IMR-90 (cell line): ENCODE results near the gene GABBR1. TPM values are rescaled to one million over a fixed set of nuclear protein-coding genes. Genes with fewer than 3 reads are reported as not detected.

ENCODE experiments used
- ATAC-seq: fragments of 200-7000 bp; cut with Tn5 transposase; 2 replicates; pipeline ENCODE4 v1.9.1; 2020; ENCODE audit warnings: low read depth, mild to moderate bottlenecking, moderate library complexity
- BruUV-seq: library from RNA; stranded (reverse); fragments of 400-500 nt; replicated peaks from 2 replicates; lab custom pipeline; 2021; lab: Mats Ljungman, UMichigan
- CTCF ChIA-PET: fragments of 300-600 bp; formaldehyde crosslinking; extraction: SDS; loops from one replicate; lab custom pipeline; 2021; ENCODE audit warnings: antibody characterized with exemption; lab: Yijun Ruan, JAX
- POLR2A ChIA-PET: fragments of 300-600 bp; sonication (Branson Sonifier 250); formaldehyde crosslinking; loops from one replicate; lab custom pipeline; 2022; ENCODE audit warnings: antibody characterized with exemption; ENCODE audit not compliant: unreplicated experiment; lab: Charles Lee
- DNase-seq: peaks from one replicate; pipeline ENCODE4 v3.0.0; 2013
- H2AFZ ChIP-seq: replicated peaks from 2 replicates; pipeline ENCODE3; 2013; ENCODE audit warnings: low read length, mild to moderate bottlenecking; ENCODE audit not compliant: poor library complexity
- H2AK5ac ChIP-seq: 2 replicates; pipeline ENCODE4 v1.6.1; 2013; ENCODE audit warnings: low read depth, low read length, inconsistent platforms
- H2AK9ac ChIP-seq: replicated peaks from 2 replicates; pipeline ENCODE3; 2013; ENCODE audit warnings: mild to moderate bottlenecking, low read depth, low read length, moderate library complexity; ENCODE audit not compliant: poor library complexity
- H2BK120ac ChIP-seq: 2 replicates; pipeline ENCODE4 v1.6.1; 2013; ENCODE audit warnings: low read depth, low read length, inconsistent platforms
- H2BK15ac ChIP-seq: 3 replicates; pipeline ENCODE4 v1.6.1; 2013; ENCODE audit warnings: low read depth, low read length, inconsistent platforms
- H2BK20ac ChIP-seq: 2 replicates; pipeline ENCODE4 v1.6.1; 2013; ENCODE audit warnings: low read depth, mild to moderate bottlenecking, inconsistent platforms, low read length, moderate library complexity
- H2BK5ac ChIP-seq: 2 replicates; pipeline ENCODE4 v1.6.1; 2013; ENCODE audit warnings: mild to moderate bottlenecking, low read depth, low read length, inconsistent platforms; ENCODE audit not compliant: poor library complexity, severe bottlenecking
- H3K14ac ChIP-seq: replicated peaks from 2 replicates; pipeline ENCODE4 v1.6.1; 2013; ENCODE audit warnings: low read depth, low read length, inconsistent platforms
- H3K18ac ChIP-seq: 2 replicates; pipeline ENCODE4 v1.6.1; 2013; ENCODE audit warnings: low read depth, low read length, control low read depth
- H3K23ac ChIP-seq: 2 replicates; pipeline ENCODE4 v1.6.1; 2013; ENCODE audit warnings: low read depth, low read length, inconsistent platforms
- H3K27ac ChIP-seq: 2 replicates; pipeline ENCODE4 v1.5.1; 2013; ENCODE audit warnings: mild to moderate bottlenecking, control low read depth, low read length; ENCODE audit not compliant: insufficient read depth
- H3K27me3 ChIP-seq: 2 replicates; pipeline ENCODE4 v1.6.1; 2013; ENCODE audit warnings: low read length; ENCODE audit not compliant: control insufficient read depth, insufficient read depth
- H3K36me3 ChIP-seq: 2 replicates; pipeline ENCODE4 v1.6.1; 2013; ENCODE audit warnings: low read length, mixed read lengths; ENCODE audit not compliant: control insufficient read depth, insufficient read depth
- H3K4ac ChIP-seq: 2 replicates; pipeline ENCODE4 v1.6.1; 2013; ENCODE audit warnings: low read depth, low read length, inconsistent platforms
- H3K4me1 ChIP-seq: 2 replicates; pipeline ENCODE4 v1.6.1; 2013; ENCODE audit warnings: low read length, mixed read lengths; ENCODE audit not compliant: control insufficient read depth, insufficient read depth
- H3K4me2 ChIP-seq: 2 replicates; pipeline ENCODE4 v1.6.1; 2013; ENCODE audit warnings: low read depth, mild to moderate bottlenecking, control low read depth, low read length, moderate library complexity
- H3K4me3 ChIP-seq: 2 replicates; pipeline ENCODE4 v1.5.1; 2013; ENCODE audit warnings: low read depth, mild to moderate bottlenecking, control low read depth, low read length, moderate library complexity; ENCODE audit not compliant: insufficient read depth
- H3K56ac ChIP-seq: 2 replicates; pipeline ENCODE4 v1.6.1; 2013; ENCODE audit warnings: low read length, inconsistent platforms; ENCODE audit not compliant: insufficient read depth; ENCODE audit errors: extremely low read depth
- H3K79me1 ChIP-seq, 2 experiments: 2 replicates each; pipeline ENCODE4 v1.6.1; 2013; ENCODE audit warnings: low read length in 2 of 2, inconsistent platforms in 1 of 2, low read depth in 1 of 2
- H3K9ac ChIP-seq: 2 replicates; pipeline ENCODE4 v1.6.1; 2013; ENCODE audit warnings: low read depth, low read length, control low read depth
- H3K9me1 ChIP-seq: 2 replicates; pipeline ENCODE4 v1.6.1; 2013; ENCODE audit warnings: low read length, inconsistent platforms; ENCODE audit not compliant: insufficient read depth
- H3K9me3 ChIP-seq: 2 replicates; pipeline ENCODE4 v1.6.1; 2013; ENCODE audit warnings: low read length; ENCODE audit not compliant: control insufficient read depth, insufficient read depth
- H4K20me1 ChIP-seq: 2 replicates; pipeline ENCODE4 v1.6.1; 2013; ENCODE audit warnings: low read length, inconsistent platforms; ENCODE audit not compliant: insufficient read depth
- H4K5ac ChIP-seq: 2 replicates; pipeline ENCODE4 v1.6.1; 2013; ENCODE audit warnings: mild to moderate bottlenecking, low read depth, low read length, control low read depth
- H4K8ac ChIP-seq, 2 experiments: 2 replicates each; pipeline ENCODE4 v1.6.1; 2013; ENCODE audit warnings: low read depth in 2 of 2, low read length in 2 of 2, control low read depth in 1 of 2, inconsistent platforms in 1 of 2
- H4K91ac ChIP-seq: 2 replicates; pipeline ENCODE4 v1.6.1; 2013; ENCODE audit warnings: low read depth, low read length, inconsistent platforms; ENCODE audit not compliant: insufficient read depth
- BHLHE40 ChIP-seq: fragments of 150-350 bp; IDR thresholded peaks from 2 replicates; pipeline ENCODE4 v1.6.1; 2016; ENCODE audit warnings: mild to moderate bottlenecking, low read depth, low read length
- CEBPB ChIP-seq: IDR thresholded peaks from 2 replicates; pipeline ENCODE4 v1.6.1; 2012; ENCODE audit warnings: low read depth, low read length, improper control_type of control experiment
- CHD1 ChIP-seq: IDR thresholded peaks from 2 replicates; pipeline ENCODE4 v1.6.1; 2012; ENCODE audit warnings: low read depth, low read length, improper control_type of control experiment
- CTCF ChIP-seq: conservative IDR thresholded peaks from 2 replicates; pipeline ENCODE4 v1.5.1; 2012; ENCODE audit warnings: mild to moderate bottlenecking, low read depth, low read length, improper control_type of control experiment
- ELK1 ChIP-seq: fragments of 150-350 bp; IDR thresholded peaks from 2 replicates; pipeline ENCODE4 v1.6.1; 2016; ENCODE audit warnings: low read depth, mild to moderate bottlenecking, low read length, moderate library complexity, borderline replicate concordance
- MAFK ChIP-seq: IDR thresholded peaks from 2 replicates; pipeline ENCODE4 v1.6.1; 2012; ENCODE audit warnings: low read depth, low read length, improper control_type of control experiment
- MXI1 ChIP-seq: IDR thresholded peaks from 2 replicates; pipeline ENCODE4 v1.6.1; 2012; ENCODE audit warnings: low read depth, mild to moderate bottlenecking, low read length, moderate library complexity, borderline replicate concordance
- POLR2A ChIP-seq: IDR thresholded peaks from 2 replicates; pipeline ENCODE4 v1.6.1; 2012; ENCODE audit warnings: mild to moderate bottlenecking, low read depth, low read length
- RAD21 ChIP-seq: IDR thresholded peaks from 2 replicates; pipeline ENCODE4 v1.6.1; 2012; ENCODE audit warnings: low read length, improper control_type of control experiment
- RCOR1 ChIP-seq: IDR thresholded peaks from 2 replicates; pipeline ENCODE4 v1.6.1; 2012; ENCODE audit warnings: mild to moderate bottlenecking, low read length, improper control_type of control experiment; ENCODE audit not compliant: insufficient replicate concordance
- RFX5 ChIP-seq: IDR thresholded peaks from 2 replicates; pipeline ENCODE4 v1.8.0; 2012; ENCODE audit warnings: low read depth, mild to moderate bottlenecking, low read length, moderate library complexity
- WGBS, 2 experiments: methylation state at CpG; one replicate each; pipeline versions ENCODE4 v1.1.5 to v1.1.7; 2013; ENCODE audit warnings: missing lambda C conversion rate in 2 of 2; ENCODE audit not compliant: insufficient read length in 1 of 2; ENCODE audit errors: extremely low coverage in 2 of 2; 5-methylcytosine and 5-hydroxymethylcytosine counted together
- dilution Hi-C: fragments of 300-500 bp; cut with HindIII; formaldehyde crosslinking; loops from one replicate; pipeline ENCODE4 v1.14.3; 2018; ENCODE audit warnings: low sequenced_read_pairs; ENCODE audit not compliant: unreplicated experiment
- in situ Hi-C: fragments of 300-500 bp; cut with MboI; formaldehyde crosslinking; loops from 3 replicates; pipeline ENCODE4 v1.14.3; 2019; ENCODE audit warnings: low sequenced_read_pairs, inconsistent platforms, mixed read lengths
- intact Hi-C: fragments of 100-400 bp; cut with micrococcal nuclease; formaldehyde crosslinking; loops from 2 replicates; pipeline ENCODE4 v1.10.0; 2022
- polyA plus RNA-seq, 3 experiments: library from polyadenylated mRNA; depleted of rRNA; stranded (reverse); fragments of >200 nt; gene quantifications; 2 replicates each; pipeline ENCODE4 v1.2.3, GENCODE V29; 2012; ENCODE audit warnings: low replicate concordance in 1 of 3
- total RNA-seq: library from RNA; depleted of rRNA; stranded (reverse); fragments of >200 nt; gene quantifications from 2 replicates; pipeline ENCODE4 v1.2.3, GENCODE V29; 2012

Gene GABBR1
- total and polyA plus RNA-seq, 2 of the 4 experiments (the other 2 are of a cell fraction), result 5.9 to 31.5 TPM

- in situ Hi-C loops (no loop called here), dilution Hi-C loops (no loop called here), intact Hi-C loops (no loop called here)
- Histone ChIP-seq H2AK9ac (no peak overlapping the region), H3K9me1 (peaks cover 11% of the 10 kb centered on the region), H3K9ac (no peak overlapping the region), H4K5ac (no peak overlapping the region), H3K23ac (no peak overlapping the region), H3K56ac (no peak overlapping the region), H2BK5ac (no peak overlapping the region), H3K4me3 (no peak overlapping the region), H3K14ac (no peak overlapping the region), H3K27me3 (no peaks in the 10 kb centered on the region), H3K4me1 (peaks cover 7% of the 10 kb centered on the region), H3K79me1 (peaks cover 23 to 49% of the 10 kb centered on the region in 2 experiments), H3K36me3 (peaks cover 28% of the 10 kb centered on the region), H3K9me3 (no peaks in the 10 kb centered on the region), H2AFZ (no peak overlapping the region), H4K91ac (no peak overlapping the region), H3K27ac (no peak overlapping the region), H2BK20ac (no peak overlapping the region), H2AK5ac (no peak overlapping the region), H4K8ac (no peak overlapping the region), H3K18ac (no peak overlapping the region), H4K20me1 (peaks cover 4% of the 10 kb centered on the region), H3K4ac (no peak overlapping the region), H3K4me2 (no peak overlapping the region; the same call in 1 of the 2 replicates), H2BK120ac (no peak overlapping the region), H2BK15ac (no peak overlapping the region)
- ATAC-seq (no peak), DNase-seq (no peak)
- ChIA-PET CTCF (interaction anchor here (2.3 kb wide), 1 partner anchor 11 kb away, joined by 5 read pairs; no protein-coding TSS in a partner anchor), POLR2A (no interaction called here)
- 52% methylated on average over 5 of the region's 7 CpGs; no CpG with 5 or more reads in 1 of the 2 experiments for WGBS, 2 experiments
- TF ChIP-seq BHLHE40 (no peak), MAFK (no peak), CTCF (no peak), CHD1 (no peak), RAD21 (no peak), RFX5 (no peak), POLR2A (no peak), CEBPB (no peak), ELK1 (no peak), MXI1 (no peak), RCOR1 (no peak)
- no TSS peak for BruUV-seq
These were observed 7.5 kb downstream of the GABBR1 start for GRCh38 chr6:29625337-29625930.
